Activated T-helper 2 cell treated with anti-CD3 and anti-CD28 coated beads, Interferon-gamma antibody, Interleukin-2, Interleukin-4, amounts not matched to agents 10 μg/mL and 5 μg/mL and 100 μg/mL, durations not matched to agents 14 hours and 24 hours and 36 hours (primary cell): ENCODE results near the gene ZNF362. TPM values are rescaled to one million over a fixed set of nuclear protein-coding genes. Genes with fewer than 3 reads are reported as not detected.

Source experiments
- DNase-seq: peaks from one replicate; pipeline ENCODE4 v3.0.0; 2021; ENCODE audit warnings: low spot score
- H3K27ac Mint-ChIP-seq: one replicate; pipeline ENCODE4 v1.8.0; 2021; ENCODE audit warnings: mixed read lengths
- H3K27me3 Mint-ChIP-seq: one replicate; pipeline ENCODE4 v1.8.0; 2021; ENCODE audit warnings: low read depth, mixed read lengths
- H3K36me3 Mint-ChIP-seq: one replicate; pipeline ENCODE4 v1.8.0; 2021; ENCODE audit warnings: low read depth, mixed read lengths
- H3K4me1 Mint-ChIP-seq: one replicate; pipeline ENCODE4 v1.8.0; 2021; ENCODE audit warnings: low read depth, mixed read lengths
- H3K4me3 Mint-ChIP-seq: one replicate; pipeline ENCODE4 v1.8.0; 2021; ENCODE audit warnings: low read depth, mild to moderate bottlenecking, moderate library complexity, mixed read lengths
- H3K9me3 Mint-ChIP-seq: one replicate; pipeline ENCODE4 v1.8.0; 2021; ENCODE audit warnings: mixed read lengths
- intact Hi-C: fragments of 100-400 bp; cut with micrococcal nuclease; formaldehyde crosslinking; loops from one replicate; pipeline ENCODE4 v1.15.1; 2023
- total RNA-seq: library from RNA; stranded (reverse); gene quantifications from 2 replicates; pipeline ENCODE4 v1.2.3, GENCODE V29; 2022

ZNF362 gene
- total RNA-seq, 1 donor from 2014 or later, result 22.2 TPM

- DNase-seq, result no peak
- H3K27me3 Mint-ChIP-seq, result peaks cover 30% of the 10 kb centered on the region
- intact Hi-C loops, result no loop called here
- H3K27ac Mint-ChIP-seq, result no peak overlapping the region
- peaks cover 2% of the 10 kb centered on the region for H3K4me1 Mint-ChIP-seq
- no peaks in the 10 kb centered on the region for H3K36me3 Mint-ChIP-seq
- H3K4me3 Mint-ChIP-seq, result no peak overlapping the region
- no peaks in the 10 kb centered on the region for H3K9me3 Mint-ChIP-seq
These were observed 6.1 kb upstream of the ZNF362 start for GRCh38 chr1:33250217-33250616.

GRCh38 chr1:33250724-33251123, 5.6 kb upstream of the ZNF362 start:
- Mint-ChIP-seq H3K36me3 (no peaks in the 10 kb centered on the region), H3K27me3 (peaks cover 30% of the 10 kb centered on the region), H3K9me3 (no peaks in the 10 kb centered on the region), H3K4me1 (peaks cover 4% of the 10 kb centered on the region), H3K4me3 (no peak overlapping the region), H3K27ac (no peak overlapping the region)
- intact Hi-C loops, result no loop called here
- DNase-seq, result no peak

GRCh38 chr1:33254491-33254890, 1.8 kb upstream of the ZNF362 start:
- no peak overlapping the region for H3K4me3 Mint-ChIP-seq
- intact Hi-C loops, result loop anchor here (2.0 kb wide), 1 partner anchor 128 kb away; no protein-coding TSS in a partner anchor
- no peak for DNase-seq
- peaks cover 19% of the 10 kb centered on the region for H3K27me3 Mint-ChIP-seq
- H3K27ac Mint-ChIP-seq, result no peak overlapping the region
- no peaks in the 10 kb centered on the region for H3K9me3 Mint-ChIP-seq
- peaks cover 15% of the 10 kb centered on the region for H3K4me1 Mint-ChIP-seq
- peaks cover 4% of the 10 kb centered on the region for H3K36me3 Mint-ChIP-seq

- H3K27me3 Mint-ChIP-seq, result peaks cover 13% of the 10 kb centered on the region
- no peaks in the 10 kb centered on the region for H3K9me3 Mint-ChIP-seq
- H3K36me3 Mint-ChIP-seq, result peaks cover 4% of the 10 kb centered on the region
- peak overlapping the region; percentile 76 for H3K27ac Mint-ChIP-seq
- H3K4me1 Mint-ChIP-seq, result peaks cover 23% of the 10 kb centered on the region
- peak; percentile 34 for DNase-seq
- H3K4me3 Mint-ChIP-seq, result peak overlapping the region; percentile 74
- intact Hi-C loops, result loop anchor here (2.0 to 5.0 kb wide), 3 partner anchors 73 to 129 kb away; partner anchors contain the start of gene TRIM62
These were observed 708 bp upstream of the ZNF362 start for GRCh38 chr1:33255347-33256220.

GRCh38 chr1:33256221-33256470, 146 bp upstream of the ZNF362 start:
- DNase-seq, result no peak
- Mint-ChIP-seq H3K4me1 (peaks cover 24% of the 10 kb centered on the region), H3K27me3 (peaks cover 9% of the 10 kb centered on the region), H3K27ac (no peak overlapping the region), H3K36me3 (peaks cover 4% of the 10 kb centered on the region), H3K9me3 (no peaks in the 10 kb centered on the region), H3K4me3 (no peak overlapping the region)
- intact Hi-C loops, result loop anchor here (5.0 kb wide), 2 partner anchors 74 to 91 kb away; partner anchors contain the start of gene TRIM62

- H3K27me3 Mint-ChIP-seq, result peaks cover 3% of the 10 kb centered on the region
- peaks cover 24% of the 10 kb centered on the region for H3K4me1 Mint-ChIP-seq
- intact Hi-C loops, result loop anchor here (5.0 kb wide), 2 partner anchors 75 to 90 kb away; partner anchors contain the start of gene TRIM62
- no peak for DNase-seq
- H3K4me3 Mint-ChIP-seq, result peak overlapping the region; percentile 92
- no peaks in the 10 kb centered on the region for H3K9me3 Mint-ChIP-seq
- peaks cover 4% of the 10 kb centered on the region for H3K36me3 Mint-ChIP-seq
- peak overlapping the region; percentile 94 for H3K27ac Mint-ChIP-seq
These were observed 997 bp downstream of the ZNF362 start for GRCh38 chr1:33257207-33257771.

GRCh38 chr1:33257772-33258712, 1.8 kb downstream of the ZNF362 start:
- no peak for DNase-seq
- H3K36me3 Mint-ChIP-seq, result peaks cover 4% of the 10 kb centered on the region
- peak overlapping the region; percentile 92 for H3K4me3 Mint-ChIP-seq
- H3K27ac Mint-ChIP-seq, result peak overlapping the region; percentile 74
- H3K4me1 Mint-ChIP-seq, result peaks cover 24% of the 10 kb centered on the region
- H3K27me3 Mint-ChIP-seq, result no peaks in the 10 kb centered on the region
- H3K9me3 Mint-ChIP-seq, result no peaks in the 10 kb centered on the region
- intact Hi-C loops, result loop anchor here (5.0 kb wide), 2 partner anchors 76 to 89 kb away; partner anchors contain the start of gene TRIM62

GRCh38 chr1:33258788-33259274, 2.5 kb downstream of the ZNF362 start:
- Mint-ChIP-seq H3K4me1 (peaks cover 24% of the 10 kb centered on the region), H3K36me3 (peaks cover 4% of the 10 kb centered on the region), H3K9me3 (no peaks in the 10 kb centered on the region), H3K27ac (no peak overlapping the region), H3K27me3 (no peaks in the 10 kb centered on the region), H3K4me3 (peak overlapping the region; percentile 37)
- no peak for DNase-seq
- intact Hi-C loops, result loop anchor here (5.0 kb wide), 2 partner anchors 77 to 88 kb away; partner anchors contain the start of gene TRIM62

GRCh38 chr1:33259879-33260278, 3.6 kb downstream of the ZNF362 start:
- no peaks in the 10 kb centered on the region for H3K27me3 Mint-ChIP-seq
- DNase-seq, result no peak
- H3K9me3 Mint-ChIP-seq, result no peaks in the 10 kb centered on the region
- intact Hi-C loops, result loop anchor here (5.0 kb wide), 2 partner anchors 78 to 87 kb away; partner anchors contain the start of gene TRIM62
- H3K36me3 Mint-ChIP-seq, result peaks cover 4% of the 10 kb centered on the region
- H3K4me3 Mint-ChIP-seq, result no peak overlapping the region
- H3K4me1 Mint-ChIP-seq, result peaks cover 24% of the 10 kb centered on the region
- H3K27ac Mint-ChIP-seq, result no peak overlapping the region

GRCh38 chr1:33260439-33260838, 4.1 kb downstream of the ZNF362 start:
- Mint-ChIP-seq H3K4me3 (no peak overlapping the region), H3K27ac (no peak overlapping the region), H3K4me1 (peaks cover 20% of the 10 kb centered on the region), H3K9me3 (no peaks in the 10 kb centered on the region), H3K36me3 (peaks cover 4% of the 10 kb centered on the region), H3K27me3 (no peaks in the 10 kb centered on the region)
- intact Hi-C loops, result no loop called here
- DNase-seq, result no peak

GRCh38 chr1:33261344-33261743, 5.1 kb downstream of the ZNF362 start:
- H3K4me1 Mint-ChIP-seq, result peaks cover 20% of the 10 kb centered on the region
- no peak for DNase-seq
- H3K4me3 Mint-ChIP-seq, result no peak overlapping the region
- H3K27ac Mint-ChIP-seq, result no peak overlapping the region
- no peaks in the 10 kb centered on the region for H3K27me3 Mint-ChIP-seq
- peaks cover 4% of the 10 kb centered on the region for H3K36me3 Mint-ChIP-seq
- no peaks in the 10 kb centered on the region for H3K9me3 Mint-ChIP-seq
- intact Hi-C loops, result no loop called here

GRCh38 chr1:33263890-33264504, 7.7 kb downstream of the ZNF362 start:
- intact Hi-C loops, result no loop called here
- DNase-seq, result no peak
- Mint-ChIP-seq H3K36me3 (no peaks in the 10 kb centered on the region), H3K9me3 (no peaks in the 10 kb centered on the region), H3K27me3 (no peaks in the 10 kb centered on the region), H3K4me3 (no peak overlapping the region), H3K4me1 (peaks cover 17% of the 10 kb centered on the region), H3K27ac (no peak overlapping the region)
